GM18508 (cell line): ENCODE measurements around the gene F11R.
"Not testable (repeated sequence)": the region's sequence is repeated elsewhere in the genome, so short reads cannot be mapped to it uniquely, and the experiment has no call there.

ENCODE experiments used
- ATAC-seq: cut with Tn5 transposase; IDR thresholded peaks from one replicate; pipeline ENCODE4 v1.9.1; 2021; ENCODE audit warnings: moderate number of reproducible peaks; ENCODE audit not compliant: insufficient read depth, unreplicated experiment

Gene F11R

GRCh38 chr1:161016683-161017082, 4.3 kb downstream of the F11R start:
- ATAC-seq: not testable (repeated sequence)

GRCh38 chr1:161013488-161014230, 7.3 kb downstream of the F11R start:
- no peak for ATAC-seq

- ATAC-seq: no peak
Measured at GRCh38 chr1:161013131-161013487, 7.8 kb downstream of the F11R start.

- no peak for ATAC-seq
Measured at GRCh38 chr1:161012420-161012819, 8.5 kb downstream of the F11R start.

GRCh38 chr1:161009602-161010211, 11.2 kb downstream of the F11R start:
- no peak for ATAC-seq

GRCh38 chr1:161008869-161009510, 12.0 kb downstream of the F11R start:
- no peak for ATAC-seq

GRCh38 chr1:161007369-161007768, 13.6 kb downstream of the F11R start:
- no peak for ATAC-seq

GRCh38 chr1:161006563-161006962, 14.4 kb downstream of the F11R start:
- ATAC-seq: no peak

- ATAC-seq: no peak
Measured at GRCh38 chr1:161001525-161001924, 19.4 kb downstream of the F11R start.

- no peak for ATAC-seq
Measured at GRCh38 chr1:161000736-161001480, 20.0 kb downstream of the F11R start.

- no peak for ATAC-seq
Measured at GRCh38 chr1:160999376-160999775, 21.6 kb downstream of the F11R start.

- no peak for ATAC-seq
Measured at GRCh38 chr1:160997323-160998038, 23.5 kb downstream of the F11R start.

- ATAC-seq: no peak
Measured at GRCh38 chr1:160996178-160996577, 24.8 kb downstream of the F11R start.

GRCh38 chr1:160993544-160994193, 27.3 kb downstream of the F11R start:
- no peak for ATAC-seq

GRCh38 chr1:160992036-160992435, 28.9 kb downstream of the F11R start:
- not testable (repeated sequence) for ATAC-seq

- no peak for ATAC-seq
Measured at GRCh38 chr1:160987359-160988050, 33.4 kb downstream of the F11R start.

- no peak for ATAC-seq
Measured at GRCh38 chr1:160985723-160986122, 35.2 kb downstream of the F11R start.

- ATAC-seq: no peak
Measured at GRCh38 chr1:160981584-160982411, 39.2 kb downstream of the F11R start.
